ENCODE measurements around the gene C20orf96.
"Not testable (repeated sequence)": the region's sequence is repeated elsewhere in the genome, so short reads cannot be mapped to it uniquely, and the experiment has no call there.

Gene C20orf96

DNA sequence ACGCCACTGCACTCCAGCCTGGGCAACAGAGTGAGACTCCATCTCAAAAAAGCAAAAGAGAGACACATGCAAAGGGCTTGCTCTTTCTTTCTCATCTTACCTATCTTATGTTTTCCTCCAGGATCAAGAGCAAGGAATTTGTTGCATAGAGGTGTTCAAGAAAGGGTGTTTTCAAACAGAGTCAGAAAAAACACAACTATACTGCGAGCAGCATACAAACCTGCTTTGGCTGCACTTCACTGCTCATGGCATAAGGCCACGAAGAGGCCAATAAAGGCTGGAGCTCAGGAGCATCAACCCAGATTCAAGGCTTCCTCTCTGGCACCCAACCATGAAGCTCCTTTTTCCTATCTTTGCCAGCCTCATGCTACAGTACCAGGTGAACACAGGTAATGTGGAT is 63.6 kb downstream of the C20orf96 start, which contains the start of gene DEFB129:
Gene DEFB129 (plus strand): TSS at position 301 of the 400 bp plus-strand sequence. CDS start 31 bp downstream, at position 332.
- FAIRE-seq: no peak

DNA sequence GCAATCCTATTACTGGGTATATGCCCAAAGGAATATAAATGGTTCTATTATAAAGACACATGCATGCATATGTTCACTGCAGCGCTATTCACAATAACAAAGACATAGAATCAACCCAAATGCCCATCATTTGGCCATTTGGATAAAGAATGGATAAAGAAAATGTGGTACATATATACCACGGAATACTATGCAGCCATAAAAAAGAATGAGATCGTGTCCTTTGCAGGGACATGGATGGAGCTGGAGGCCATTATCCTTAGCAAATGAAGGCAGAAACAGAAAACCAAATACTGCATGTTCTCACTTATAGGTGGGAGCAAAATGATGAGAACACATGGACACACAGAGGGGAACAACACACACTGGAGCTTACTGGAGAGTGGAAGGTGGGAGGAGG is 64.7 kb downstream of the C20orf96 start:
- FAIRE-seq: not testable (repeated sequence)

DNA sequence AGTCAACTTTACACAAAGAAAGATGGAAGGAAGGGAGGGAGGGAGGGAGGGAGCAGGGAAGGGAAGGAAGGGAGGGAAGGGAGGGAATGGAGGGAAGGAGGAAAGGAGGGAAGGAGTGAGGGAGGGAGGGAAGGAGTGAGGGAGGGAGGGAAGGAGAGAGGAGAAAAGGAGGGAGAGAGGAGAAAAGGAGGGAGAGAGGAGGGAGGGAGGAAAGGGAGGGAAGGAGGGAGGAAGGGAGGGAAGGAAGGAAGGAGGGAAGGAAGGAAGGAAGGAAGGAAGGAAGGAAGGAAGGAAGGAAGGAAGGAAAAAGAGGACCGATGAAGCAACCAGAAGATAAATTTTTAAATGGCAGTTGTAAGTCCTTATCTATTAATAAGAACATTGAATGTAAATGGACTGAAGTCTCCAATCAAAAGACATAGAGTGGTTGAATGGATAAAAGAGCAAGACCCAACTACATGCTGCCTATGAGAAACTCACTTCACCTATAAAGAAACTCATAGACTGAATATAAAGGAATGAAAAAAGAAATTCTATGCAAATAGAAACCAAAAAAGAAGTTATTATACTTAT is 69.2 kb downstream of the C20orf96 start:
- no peak for FAIRE-seq
